Measurements from ENCODE around the gene SLC35A1.
"Not testable (repeated sequence)": the region's sequence is repeated elsewhere in the genome, so short reads cannot be mapped to it uniquely, and the experiment has no call there.

SLC35A1 gene, protein sequence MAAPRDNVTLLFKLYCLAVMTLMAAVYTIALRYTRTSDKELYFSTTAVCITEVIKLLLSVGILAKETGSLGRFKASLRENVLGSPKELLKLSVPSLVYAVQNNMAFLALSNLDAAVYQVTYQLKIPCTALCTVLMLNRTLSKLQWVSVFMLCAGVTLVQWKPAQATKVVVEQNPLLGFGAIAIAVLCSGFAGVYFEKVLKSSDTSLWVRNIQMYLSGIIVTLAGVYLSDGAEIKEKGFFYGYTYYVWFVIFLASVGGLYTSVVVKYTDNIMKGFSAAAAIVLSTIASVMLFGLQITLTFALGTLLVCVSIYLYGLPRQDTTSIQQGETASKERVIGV

DNA sequence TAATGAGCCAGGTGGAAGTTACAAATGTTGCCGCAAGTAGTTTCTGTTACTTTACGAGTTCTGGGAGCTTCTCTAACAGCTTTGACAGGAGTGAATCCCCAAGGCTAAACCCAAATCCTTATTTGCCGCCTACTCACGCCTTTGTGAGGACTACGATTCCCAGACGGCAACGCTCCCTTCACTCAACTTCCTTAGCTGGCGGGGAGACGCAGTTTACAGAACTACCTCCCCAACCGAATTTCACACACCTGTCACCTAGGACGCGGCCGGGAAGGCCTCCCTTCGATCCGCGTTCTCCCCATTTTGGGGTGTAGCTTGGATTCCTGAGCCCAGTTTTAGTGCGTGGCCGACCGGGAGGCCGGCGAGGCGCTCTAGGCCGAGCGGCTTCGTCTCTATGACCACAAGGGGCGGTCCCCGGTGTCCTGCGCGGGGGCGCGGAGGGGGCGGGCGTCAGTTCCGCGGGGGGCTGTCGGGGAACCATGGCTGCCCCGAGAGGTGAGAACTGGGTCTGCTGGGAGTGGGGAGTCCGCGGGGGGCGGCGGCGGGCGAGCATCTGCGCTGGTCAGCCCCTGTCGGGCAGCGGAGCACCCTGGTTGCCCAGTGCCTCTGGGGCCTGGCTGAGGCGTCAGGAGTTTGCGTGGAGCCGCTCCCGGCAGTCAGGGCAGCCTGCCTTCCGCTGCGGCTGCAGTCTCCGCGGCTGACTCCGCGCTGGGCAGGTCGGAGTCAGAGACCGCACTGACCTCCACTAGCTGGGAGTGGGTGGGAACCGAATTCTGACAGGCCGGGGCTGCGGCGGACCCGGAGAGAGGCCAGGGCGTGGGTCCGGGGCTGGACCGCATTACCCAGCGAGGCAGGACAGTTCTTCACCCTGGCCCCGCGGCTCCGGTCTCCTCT lies at the start of gene SLC35A1:
SLC35A1 (plus strand) TSS at position 450 of the 894 bp plus-strand sequence; CDS start at position 480, 30 bp downstream.
- peak; percentile 94 for DNase-seq (ENCODE audit: low spot score)

DNA sequence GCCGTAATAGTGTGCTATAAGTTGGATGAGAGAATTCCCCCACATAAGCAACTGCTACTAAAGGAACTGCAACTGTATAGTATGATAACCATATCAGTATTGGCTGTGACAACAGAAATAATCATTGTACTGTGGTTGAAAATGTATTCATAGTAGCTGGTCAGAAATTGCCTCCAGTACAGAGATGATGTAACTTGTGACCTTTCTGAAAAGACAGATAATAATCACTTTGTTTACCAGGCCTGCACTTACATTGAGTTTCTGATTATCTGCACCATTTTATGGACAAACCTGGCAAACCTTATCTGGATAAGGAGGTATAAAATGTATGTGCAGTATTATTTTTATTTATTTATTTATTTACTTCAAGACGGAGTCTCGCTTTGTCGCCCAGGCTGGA lies 46.0 kb upstream of the SLC35A1 start:
- DNase-seq (ENCODE audit: low spot score), result no peak

DNA sequence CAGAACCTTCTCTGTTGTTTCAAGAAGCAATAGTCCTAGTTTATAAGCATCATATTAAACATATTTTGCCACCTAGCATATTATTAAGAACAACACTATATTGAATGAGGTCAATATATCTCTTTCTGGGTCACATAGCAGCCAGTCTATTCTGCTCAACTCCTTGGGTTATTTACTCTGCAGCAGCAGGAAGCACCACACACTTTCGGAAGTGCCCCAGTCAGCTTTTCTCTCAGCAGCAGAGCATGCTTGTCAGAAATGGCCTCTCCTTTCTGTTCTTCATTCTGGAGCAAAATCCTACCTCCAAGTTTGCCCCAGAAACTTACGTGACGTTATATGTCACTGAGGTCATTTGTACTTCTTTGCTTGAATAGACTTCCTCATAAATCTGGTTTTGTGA lies 42.3 kb upstream of the SLC35A1 start:
- DNase-seq (ENCODE audit: low spot score), result no peak

DNA sequence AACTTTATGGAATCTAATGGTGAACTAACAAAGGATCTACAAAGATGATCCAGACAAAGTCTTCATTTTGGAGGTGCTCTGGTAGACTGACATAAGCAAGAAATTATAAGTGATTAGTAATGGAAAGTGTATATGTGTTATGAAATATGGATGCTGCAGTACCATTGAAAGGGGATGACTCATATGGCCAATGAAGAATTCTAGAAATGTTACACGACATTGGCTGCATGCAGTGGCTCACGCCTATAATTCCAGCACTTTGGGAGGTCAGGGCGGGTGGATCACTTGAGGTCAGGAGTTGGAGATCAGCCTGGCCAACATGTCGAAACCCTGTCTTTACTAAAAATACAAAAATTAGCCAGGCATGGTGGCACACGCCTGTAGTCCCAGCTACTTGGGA lies 41.5 kb upstream of the SLC35A1 start:
- no peak for DNase-seq (ENCODE audit: low spot score)

DNA sequence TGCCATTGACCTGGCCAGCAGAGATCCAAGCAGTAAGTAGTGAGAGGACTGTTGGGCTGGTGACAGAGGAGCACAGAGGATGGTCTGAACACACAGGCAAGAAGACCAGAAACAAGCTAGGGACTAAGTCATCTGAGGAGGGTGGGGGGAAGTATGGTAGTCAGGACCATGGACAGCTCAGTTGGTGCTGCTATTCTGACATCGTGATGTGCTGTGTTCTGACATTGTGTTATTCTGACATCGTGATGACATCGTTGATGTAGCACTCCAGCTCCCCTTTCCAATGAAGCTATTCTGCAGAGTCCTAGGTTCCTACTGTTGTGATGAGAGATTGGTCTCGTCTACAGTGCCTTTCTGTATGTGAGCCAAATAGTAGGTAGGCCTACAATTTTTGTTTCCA lies 36.3 kb upstream of the SLC35A1 start:
- DNase-seq (ENCODE audit: low spot score), result peak; percentile 70

DNA sequence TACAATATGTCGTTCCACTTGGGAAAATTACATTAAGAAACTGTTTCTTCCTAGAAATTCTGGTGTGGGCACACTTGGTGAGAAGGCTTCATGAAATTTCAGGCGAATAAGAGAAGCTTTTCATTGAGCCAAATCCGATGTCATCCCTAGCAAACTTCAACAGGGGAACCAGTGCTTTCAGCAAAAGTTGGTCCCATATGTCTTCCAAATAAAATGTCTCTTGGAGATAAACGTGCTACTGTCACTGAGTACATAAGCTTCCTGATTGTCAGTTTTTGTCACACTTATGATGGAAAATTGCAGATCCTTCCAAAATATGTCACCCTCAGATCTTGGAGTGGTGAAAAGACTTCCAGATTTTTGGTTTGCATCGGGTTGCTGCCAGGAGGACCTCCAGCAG lies 31.1 kb upstream of the SLC35A1 start:
- no peak for DNase-seq (ENCODE audit: low spot score)

DNA sequence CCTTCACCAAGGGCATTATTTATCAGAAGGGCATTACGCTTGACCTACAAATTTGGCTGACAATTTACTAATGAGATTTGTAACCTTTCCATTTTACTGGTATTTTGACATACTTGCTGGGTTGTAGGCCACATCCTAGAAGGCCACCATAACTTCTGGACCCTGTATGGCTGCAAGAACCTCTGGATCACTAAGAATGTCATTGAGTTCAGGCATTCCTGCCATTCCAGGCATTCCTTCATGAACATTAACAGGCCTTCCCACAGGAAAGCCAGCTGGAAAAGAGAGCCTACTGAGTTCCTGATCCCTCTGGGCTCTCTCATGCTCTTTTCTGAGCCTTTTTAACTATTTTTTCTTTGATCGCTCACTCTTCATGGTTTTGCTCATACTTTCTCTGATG lies 28.4 kb upstream of the SLC35A1 start:
- no peak for DNase-seq (ENCODE audit: low spot score)

DNA sequence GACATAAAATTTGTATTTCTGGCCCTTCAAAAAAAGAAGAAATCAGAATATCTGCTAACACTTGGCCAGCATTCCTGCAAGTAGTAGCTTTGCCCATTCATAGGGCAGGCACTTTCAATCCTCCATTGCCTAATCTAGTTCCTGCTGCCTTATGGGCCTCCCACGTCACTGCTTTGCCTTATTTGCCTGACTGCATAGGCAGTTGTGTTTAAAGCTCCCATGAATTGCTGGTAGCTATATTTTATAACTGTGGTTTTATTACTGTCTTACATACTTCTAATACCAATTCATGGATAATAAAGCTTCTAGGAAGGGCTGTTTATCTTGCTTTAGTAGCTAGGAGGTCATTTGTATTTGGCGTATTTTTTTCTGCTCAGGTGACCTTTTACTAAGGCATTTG lies 7.7 kb upstream of the SLC35A1 start:
- DNase-seq (ENCODE audit: low spot score), result no peak

DNA sequence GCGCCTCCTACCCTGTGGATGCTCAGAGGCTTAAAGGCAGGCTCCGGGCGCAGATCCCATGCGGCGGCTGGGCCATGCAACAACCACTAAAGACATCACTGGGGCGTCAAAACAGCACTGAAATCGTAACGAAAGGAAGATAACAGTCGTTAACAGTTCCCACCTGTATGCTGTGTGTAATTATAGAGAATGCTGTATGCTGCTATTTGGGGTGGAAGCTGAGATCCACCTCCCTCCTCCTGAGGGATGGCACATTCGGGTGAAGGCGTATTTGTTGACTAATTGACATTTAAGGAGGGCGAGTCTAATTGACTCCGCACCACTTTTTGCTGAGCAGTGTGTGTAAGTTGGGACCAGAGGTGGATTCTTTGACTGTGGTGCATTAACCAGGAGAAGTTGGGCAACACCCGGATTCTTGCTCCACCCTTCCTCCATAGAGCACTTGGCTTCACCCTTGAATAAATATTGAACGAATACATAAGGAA lies 687 bp downstream of the SLC35A1 start:
- no peak for DNase-seq (ENCODE audit: low spot score)

DNA sequence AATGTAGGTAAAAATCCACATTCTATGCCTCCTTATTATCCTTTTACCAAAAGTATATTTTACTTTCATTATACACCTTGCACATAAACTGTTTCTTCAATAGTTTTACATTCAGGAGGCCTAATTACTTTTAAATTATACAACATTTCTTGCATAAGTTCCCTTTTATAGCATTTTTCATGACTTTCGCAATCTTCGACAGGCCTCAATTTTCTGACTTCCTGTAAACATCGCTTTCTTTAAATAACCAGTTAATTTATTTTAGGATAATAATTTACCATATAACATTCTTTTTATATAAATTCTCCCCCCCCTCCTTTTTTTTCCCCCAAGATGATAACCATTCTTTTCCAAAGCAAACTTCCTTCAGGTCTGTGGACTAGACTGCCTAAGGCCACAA lies 9.2 kb downstream of the SLC35A1 start:
- no peak for DNase-seq (ENCODE audit: low spot score)

DNA sequence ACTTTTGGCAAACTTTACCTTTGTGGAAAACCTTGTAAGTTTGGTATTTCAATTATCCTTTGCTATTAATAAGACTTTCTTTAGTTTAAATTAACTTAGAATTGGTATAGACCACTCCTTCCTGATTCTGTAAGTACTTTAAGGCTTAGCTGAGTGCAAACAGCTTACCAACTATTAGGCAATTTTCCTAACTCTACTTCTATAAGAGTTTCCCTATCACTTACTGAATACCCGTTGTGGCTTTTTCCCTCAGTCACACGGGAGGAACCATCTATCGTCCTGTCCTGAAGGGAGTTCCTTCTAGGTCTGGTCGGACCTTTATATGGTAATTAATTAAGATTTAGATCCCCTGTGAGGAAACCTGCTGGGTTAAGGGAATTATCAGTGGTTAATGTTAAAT lies 9.6 kb downstream of the SLC35A1 start:
- DNase-seq (ENCODE audit: low spot score), result no peak

DNA sequence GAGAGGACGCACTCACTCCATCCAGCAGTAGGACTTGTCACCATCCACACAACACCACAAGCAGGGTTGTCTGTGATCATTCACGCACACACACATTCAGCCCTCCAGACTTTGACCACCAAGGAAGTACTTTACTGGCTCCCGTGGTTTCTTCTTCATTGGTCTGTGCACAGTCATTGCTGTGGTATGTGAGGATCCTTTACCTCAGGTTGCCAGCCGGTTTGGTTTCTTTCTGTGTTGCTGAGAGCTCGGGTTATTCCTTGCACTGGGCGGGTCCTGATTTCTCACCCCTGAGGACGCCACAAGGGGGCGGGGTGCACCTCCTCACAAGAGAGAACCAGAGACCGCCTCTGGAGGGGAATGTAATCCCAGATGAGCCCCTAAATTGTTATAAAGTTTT lies 11.2 kb downstream of the SLC35A1 start:
- DNase-seq (ENCODE audit: low spot score), result no peak

DNA sequence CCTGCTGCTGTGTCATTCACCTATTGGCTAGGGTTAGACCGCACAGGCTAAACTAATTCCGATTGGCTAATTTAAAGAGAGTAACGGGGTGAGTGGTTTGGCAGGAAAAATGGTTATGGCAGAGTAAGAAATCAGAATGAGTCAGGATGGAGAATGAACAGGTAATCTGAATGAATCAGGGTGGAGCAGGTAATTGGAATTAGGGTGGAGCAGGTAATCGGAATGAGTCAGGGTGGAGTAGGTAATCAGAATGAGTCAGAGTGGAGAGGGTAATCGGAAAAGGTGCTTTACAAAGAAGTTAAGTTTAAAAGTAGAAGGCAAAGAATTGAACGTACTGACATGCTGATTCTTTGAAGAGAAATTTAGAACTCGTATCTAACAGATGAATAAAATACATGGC lies 11.7 kb downstream of the SLC35A1 start:
- DNase-seq (ENCODE audit: low spot score), result no peak

DNA sequence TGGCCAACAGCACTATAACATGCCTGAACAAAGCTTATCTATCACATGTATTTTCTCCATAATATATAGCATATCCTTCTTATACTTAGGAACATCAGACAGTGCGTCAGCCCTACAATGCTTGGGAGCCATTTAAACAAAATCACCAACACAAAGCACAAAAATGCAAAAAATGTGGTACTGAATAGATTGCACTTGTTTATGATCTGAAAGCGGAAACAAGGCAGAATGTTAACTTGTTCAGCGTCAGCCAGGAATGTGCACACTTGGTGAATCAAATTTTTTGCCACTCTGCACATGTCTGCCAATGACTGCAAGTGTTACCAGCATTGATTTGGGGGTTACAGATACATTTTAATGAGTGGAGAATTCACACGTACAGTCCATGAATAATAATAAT lies 14.8 kb downstream of the SLC35A1 start:
- no peak for DNase-seq (ENCODE audit: low spot score)

DNA sequence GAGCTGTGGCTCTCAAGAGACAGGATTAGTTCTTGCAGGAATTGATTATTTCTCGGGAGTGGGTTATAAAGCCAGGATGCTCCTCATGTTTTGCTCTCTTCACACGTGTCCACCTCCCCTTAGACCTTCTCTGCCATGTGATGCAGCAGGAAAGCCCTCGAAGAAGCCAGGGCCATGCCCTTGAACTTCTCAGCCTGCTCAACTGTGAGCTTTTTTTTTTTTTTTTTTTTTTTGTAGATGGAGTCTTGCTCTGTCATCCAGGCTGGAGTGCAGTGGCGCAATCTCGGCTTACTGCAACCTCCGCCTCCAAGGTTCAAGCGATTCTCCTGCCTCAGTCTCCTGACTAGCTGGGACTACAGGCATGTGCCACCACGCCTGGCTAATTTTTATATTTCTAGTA lies 16.6 kb downstream of the SLC35A1 start:
- DNase-seq (ENCODE audit: low spot score), result not testable (repeated sequence)

DNA sequence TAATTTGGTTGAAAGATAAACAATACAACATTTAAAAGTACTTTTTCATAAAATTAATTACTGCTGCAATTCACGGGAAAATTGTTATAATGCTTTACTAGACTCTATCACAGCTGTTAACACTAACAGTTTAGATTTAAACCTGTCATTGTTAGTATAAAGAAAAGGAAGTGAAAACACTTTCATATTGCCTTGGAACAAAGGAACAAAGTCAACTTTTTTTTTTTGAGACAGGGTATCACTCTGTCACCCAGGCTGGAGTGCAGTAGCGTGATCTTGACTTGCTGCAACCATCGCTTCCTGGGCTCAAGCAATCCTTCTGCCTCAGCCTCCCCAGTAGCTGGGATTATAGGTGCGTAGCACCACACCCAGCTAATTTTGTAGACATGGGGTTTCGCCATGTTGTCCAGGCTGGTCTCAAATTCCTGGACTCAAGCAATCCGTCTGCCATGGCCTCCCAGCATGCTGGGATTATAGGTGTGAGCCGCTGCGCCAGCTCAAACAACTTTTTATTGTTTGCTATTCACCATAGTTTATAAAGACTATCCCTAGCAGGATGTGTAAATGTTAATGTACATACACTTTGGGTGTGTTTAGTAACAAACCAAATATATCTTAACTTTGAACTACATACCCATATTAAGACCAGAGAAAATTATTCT lies 22.1 kb downstream of the SLC35A1 start:
- DNase-seq (ENCODE audit: low spot score), result no peak

DNA sequence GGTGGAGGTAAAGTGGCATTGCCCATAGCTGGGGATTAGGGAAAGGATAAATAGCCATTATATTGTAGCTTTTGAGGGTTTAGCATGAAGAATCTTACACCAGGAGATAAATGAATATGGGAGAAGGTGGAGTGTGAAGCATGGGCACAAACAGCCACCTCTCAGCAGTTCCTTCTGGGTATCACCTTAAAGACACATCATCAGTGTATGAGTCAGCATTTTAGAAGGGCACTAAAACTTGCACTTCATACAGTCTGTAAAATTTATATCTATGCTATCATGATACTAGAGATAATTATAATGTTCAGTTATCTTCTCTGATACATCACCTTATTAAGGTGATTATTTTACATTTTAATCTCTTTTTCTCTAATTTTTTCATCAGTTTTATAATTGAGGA lies 25.3 kb downstream of the SLC35A1 start:
- DNase-seq (ENCODE audit: low spot score), result no peak

DNA sequence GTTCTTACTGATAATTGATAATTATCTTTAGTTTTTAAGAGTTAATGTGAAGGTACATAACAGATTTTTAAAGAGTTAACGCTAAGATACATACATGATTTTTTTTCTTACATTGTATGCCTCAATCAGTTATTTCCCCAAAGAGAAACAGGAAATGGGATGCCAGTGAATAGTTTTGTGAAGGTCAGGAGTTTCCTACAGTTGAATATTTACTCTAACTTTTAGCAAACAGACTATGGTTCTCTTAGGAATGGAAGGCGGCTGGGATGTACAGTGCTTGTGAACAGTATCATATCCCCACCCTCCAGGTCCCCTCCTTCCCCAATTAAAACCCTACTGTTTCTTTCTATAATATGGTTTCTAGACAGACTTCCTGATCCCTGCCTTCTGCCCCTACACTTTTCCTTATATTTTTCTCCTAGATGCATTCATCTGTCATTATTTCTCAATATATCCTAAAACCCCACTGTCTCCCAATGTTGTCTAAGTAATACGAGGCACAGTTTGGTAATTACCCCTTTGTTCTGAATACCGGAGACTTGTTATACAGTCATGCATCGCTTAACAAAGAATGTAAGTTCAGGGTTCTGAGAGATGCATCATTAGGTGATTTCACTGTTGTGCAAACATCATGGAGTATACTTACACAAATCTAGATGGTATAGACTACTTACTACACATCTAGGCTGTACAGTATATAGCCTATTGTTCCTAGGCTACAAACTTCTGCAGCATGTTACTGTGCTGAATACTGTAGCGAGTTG lies 29.2 kb downstream of the SLC35A1 start:
- DNase-seq (ENCODE audit: low spot score), result no peak

DNA sequence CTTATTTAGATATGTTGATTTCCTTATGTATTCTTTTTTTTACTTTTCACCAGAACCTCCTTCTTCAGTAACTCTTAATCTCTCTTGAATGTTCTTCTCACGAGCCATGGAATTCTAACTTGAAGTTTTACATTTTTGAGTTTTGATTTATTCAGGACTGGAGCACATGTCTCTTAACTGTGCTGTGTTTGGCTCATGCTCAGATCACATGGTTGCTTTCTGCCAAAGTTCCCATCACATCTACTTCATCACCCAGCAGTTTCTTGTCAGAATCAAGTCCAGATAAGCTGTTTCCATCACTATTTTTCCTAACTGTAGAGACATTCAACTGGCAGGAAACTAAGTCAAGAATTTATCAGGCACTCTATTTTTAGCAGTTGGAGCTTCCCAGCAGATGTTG lies 31.7 kb downstream of the SLC35A1 start:
- no peak for DNase-seq (ENCODE audit: low spot score)

DNA sequence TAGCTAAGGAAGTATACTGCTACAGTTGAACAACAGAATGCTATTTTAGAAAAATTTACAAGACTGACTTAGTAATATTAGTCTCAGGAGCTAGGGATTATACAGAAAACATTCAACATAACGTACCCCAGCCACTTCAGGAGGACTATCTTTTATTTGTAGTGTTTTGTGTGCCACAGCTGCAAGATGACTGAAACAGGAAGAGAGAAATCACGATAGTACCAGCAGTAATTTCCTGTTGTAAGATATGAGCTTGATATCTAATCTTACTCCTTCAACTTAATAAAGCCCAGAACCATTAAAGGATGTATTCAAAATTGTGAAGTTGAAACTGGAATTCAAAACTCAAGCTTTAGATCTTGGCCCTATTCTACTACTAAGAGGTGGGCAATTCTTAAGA lies 42.1 kb downstream of the SLC35A1 start:
- no peak for DNase-seq (ENCODE audit: low spot score)

DNA sequence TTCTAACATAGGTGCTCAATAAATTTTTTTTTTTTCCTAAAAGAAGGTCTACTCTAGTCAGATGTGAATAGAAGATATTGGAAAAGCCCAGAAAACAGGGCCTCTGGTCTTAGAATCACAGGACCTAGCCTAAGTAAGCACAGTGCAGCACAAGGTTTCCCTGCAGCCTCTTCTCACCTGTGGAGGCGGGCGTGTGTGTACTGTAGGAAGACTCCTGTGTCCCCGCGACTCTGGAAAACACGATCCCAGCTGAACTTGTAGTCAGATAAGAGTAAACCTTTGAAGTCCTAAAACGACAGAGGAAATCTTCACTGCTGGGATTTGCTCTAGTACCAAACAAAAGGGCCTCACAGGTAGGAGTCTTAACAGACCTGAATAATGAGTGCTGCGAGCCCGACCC lies 45.7 kb downstream of the SLC35A1 start:
- DNase-seq (ENCODE audit: low spot score), result no peak

DNA sequence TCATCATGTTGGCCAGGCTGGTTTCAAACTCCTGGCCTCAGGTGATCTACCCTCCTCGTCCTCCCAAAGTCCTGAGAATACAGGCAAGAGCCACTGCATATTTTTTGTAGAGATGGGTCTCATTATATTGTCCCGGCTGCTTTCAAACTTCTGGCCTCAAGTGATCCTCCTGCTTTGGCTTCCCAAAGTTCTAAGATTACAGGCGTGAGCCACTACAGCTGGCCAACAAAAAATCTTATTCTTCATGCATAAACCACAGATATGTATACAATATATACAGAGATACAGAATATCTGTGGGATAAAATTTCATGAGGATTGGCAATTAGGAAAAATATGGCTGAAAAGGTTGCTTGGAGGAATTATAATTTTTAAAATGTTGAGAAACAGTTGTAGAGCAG lies 49.9 kb downstream of the SLC35A1 start:
- DNase-seq (ENCODE audit: low spot score), result no peak

Measured in left forelimb (tissue), 1 donor.